ENCODE measurements around the gene LTB4R.

The LTB4R gene

GRCh38 chr14:24310646-24311604 is at the start of gene LTB4R:
LTB4R (plus strand) TSS chr14:24311502; CDS start chr14:24315652, 4,150 bp downstream.
- H3K4me3 ChIP-seq (ENCODE audit: low read length) = no peak within 1 kb of the TSS
- TF ChIP-seq CTCF (conservative IDR thresholded peaks at IDR 0.05; ENCODE audit: low read depth, low read length) = peak; percentile 25
- peak; percentile 45 for DNase-seq (ENCODE audit: low read depth)

DNA sequence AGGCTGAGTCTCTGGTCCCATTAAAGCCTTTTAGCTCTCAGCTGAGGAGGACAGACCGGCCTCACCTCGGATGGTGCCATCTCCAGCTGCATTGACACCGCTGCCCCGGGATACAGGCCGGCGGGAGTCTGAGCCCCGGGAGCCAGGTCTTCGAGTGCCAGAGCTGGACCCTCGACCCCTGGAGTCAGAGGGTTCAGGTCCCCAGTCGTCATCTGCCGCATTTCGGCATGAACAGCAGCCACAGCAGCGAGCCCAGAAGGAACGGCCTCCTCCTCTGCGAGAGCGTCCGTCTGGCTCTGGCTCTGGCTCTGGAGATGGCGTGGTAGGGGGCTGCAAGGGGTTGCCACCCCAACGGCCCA is 49.4 kb upstream of the LTB4R start:
- DNase-seq (ENCODE audit: low read depth) = no peak
- no peak overlapping the region for H3K4me3 ChIP-seq (ENCODE audit: low read length)
- no peak for TF ChIP-seq CTCF (conservative IDR thresholded peaks at IDR 0.05; ENCODE audit: low read depth, low read length)

- no peak within 1 kb of the TSS for H3K4me3 ChIP-seq (ENCODE audit: low read length)
- no peak for TF ChIP-seq CTCF (conservative IDR thresholded peaks at IDR 0.05; ENCODE audit: low read depth, low read length)
- no peak for DNase-seq (ENCODE audit: low read depth)
Measured at GRCh38 chr14:24262821-24263733, 48.2 kb upstream of the LTB4R start, which contains the start of gene TGM1. TGM1 (minus strand) TSS chr14:24263177; CDS start chr14:24262352, 825 bp downstream.

- no peak overlapping the region for H3K4me3 ChIP-seq (ENCODE audit: low read length)
- no peak for DNase-seq (ENCODE audit: low read depth)
- TF ChIP-seq CTCF (conservative IDR thresholded peaks at IDR 0.05; ENCODE audit: low read depth, low read length) = no peak
Measured at GRCh38 chr14:24263848-24264247, 47.5 kb upstream of the LTB4R start.

DNA sequence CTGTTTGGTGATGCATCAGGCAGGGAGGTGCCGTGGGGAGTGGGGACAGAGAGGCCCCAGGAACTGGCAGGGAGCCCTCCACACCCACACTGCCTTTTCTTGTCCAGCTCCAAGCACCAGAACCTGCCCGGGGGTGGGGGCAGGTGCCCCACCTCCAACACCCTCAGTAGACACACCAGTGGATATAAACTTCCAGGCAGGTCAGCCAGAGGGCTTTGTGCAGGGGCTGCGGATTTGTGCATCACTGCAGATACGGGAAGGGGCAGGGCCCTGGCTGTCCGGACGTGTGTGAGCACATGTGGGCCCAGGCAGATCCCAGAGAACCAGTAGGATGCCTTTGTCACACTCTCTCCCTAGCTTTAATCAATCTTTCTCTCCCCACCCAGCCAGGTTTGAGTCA is 47.0 kb upstream of the LTB4R start:
- no peak for DNase-seq (ENCODE audit: low read depth)
- H3K4me3 ChIP-seq (ENCODE audit: low read length) = no peak overlapping the region

More for the DNA sequence above, 47.0 kb upstream of the LTB4R start:
- no peak for TF ChIP-seq CTCF (conservative IDR thresholded peaks at IDR 0.05; ENCODE audit: low read depth, low read length)

All from retinal pigment epithelial cell (primary cell).